H9 (cell line): ENCODE data around the gene BCKDHB. TPM values are rescaled to one million over a fixed set of nuclear protein-coding genes. Genes with fewer than 3 reads are reported as not detected.

Source experiments
- DNase-seq: peaks from one replicate; pipeline ENCODE4 v3.0.0-alpha.2; 2017
- H2AFZ ChIP-seq: one replicate; pipeline ENCODE4 v1.6.1; 2013; ENCODE audit warnings: mild to moderate bottlenecking, low read length, control low read depth, moderate library complexity
- H2AK5ac ChIP-seq: 2 replicates; pipeline ENCODE4 v1.6.1; 2013; ENCODE audit warnings: low read length, control low read depth, mixed read lengths; ENCODE audit not compliant: insufficient read length
- H2BK120ac ChIP-seq: one replicate; pipeline ENCODE4 v1.6.1; 2013; ENCODE audit warnings: low read depth, mild to moderate bottlenecking, low read length, control low read depth, inconsistent platforms; ENCODE audit not compliant: poor library complexity, severe bottlenecking
- H2BK12ac ChIP-seq: 2 replicates; pipeline ENCODE4 v1.6.1; 2013; ENCODE audit warnings: low read length, control low read depth, mixed read lengths, low read depth; ENCODE audit not compliant: insufficient read length
- H2BK15ac ChIP-seq: 2 replicates; pipeline ENCODE4 v1.6.1; 2013; ENCODE audit warnings: low read depth, low read length, control low read depth
- H2BK20ac ChIP-seq: one replicate; pipeline ENCODE4 v1.6.1; 2013; ENCODE audit warnings: low read depth, mild to moderate bottlenecking, low read length, control low read depth, inconsistent platforms; ENCODE audit not compliant: poor library complexity, severe bottlenecking
- H2BK5ac ChIP-seq: 2 replicates; pipeline ENCODE4 v1.6.1; 2013; ENCODE audit warnings: low read length, control low read depth, mixed read lengths; ENCODE audit not compliant: insufficient read length
- H3K14ac ChIP-seq: 2 replicates; pipeline ENCODE4 v1.6.1; 2013; ENCODE audit warnings: low read length, control low read depth; ENCODE audit not compliant: insufficient read depth
- H3K18ac ChIP-seq: 2 replicates; pipeline ENCODE4 v1.6.1; 2013; ENCODE audit warnings: low read depth, mild to moderate bottlenecking, mixed read lengths, low read length, control low read depth; ENCODE audit not compliant: insufficient read length
- H3K23ac ChIP-seq: 2 replicates; pipeline ENCODE4 v1.6.1; 2013; ENCODE audit warnings: low read length, control low read depth, mixed read lengths, low read depth; ENCODE audit not compliant: insufficient read length
- H3K23me2 ChIP-seq: 2 replicates; pipeline ENCODE4 v1.6.1; 2013; ENCODE audit warnings: low read depth, mild to moderate bottlenecking, mixed read lengths, low read length, control low read depth; ENCODE audit not compliant: insufficient read length, poor library complexity, severe bottlenecking
- H3K27ac ChIP-seq: 2 replicates; pipeline ENCODE4 v1.5.1; 2013; ENCODE audit warnings: low read length, control low read depth, mixed read lengths, low read depth; ENCODE audit not compliant: insufficient read length
- H3K27me3 ChIP-seq: 2 replicates; pipeline ENCODE4 v1.6.1; 2013; ENCODE audit warnings: low read length, control low read depth, inconsistent platforms; ENCODE audit not compliant: insufficient read depth
- H3K4ac ChIP-seq: 2 replicates; pipeline ENCODE4 v1.6.1; 2013; ENCODE audit warnings: low read depth, mild to moderate bottlenecking, control low read depth, inconsistent platforms, low read length, moderate library complexity
- H3K4me1 ChIP-seq: 2 replicates; pipeline ENCODE4 v1.6.1; 2013; ENCODE audit warnings: low read length, control low read depth, inconsistent platforms; ENCODE audit not compliant: insufficient read depth
- H3K4me2 ChIP-seq: 2 replicates; pipeline ENCODE4 v1.6.1; 2013; ENCODE audit warnings: low read length, control low read depth, mixed read lengths; ENCODE audit not compliant: insufficient read length, insufficient read depth
- H3K56ac ChIP-seq: 2 replicates; pipeline ENCODE4 v1.6.1; 2013; ENCODE audit warnings: low read depth, mild to moderate bottlenecking, mixed read lengths, low read length, control low read depth; ENCODE audit not compliant: insufficient read length
- H3K79me1 ChIP-seq: 2 replicates; pipeline ENCODE4 v1.6.1; 2013; ENCODE audit warnings: low read depth, mild to moderate bottlenecking, moderate library complexity, low read length, control low read depth, inconsistent platforms; ENCODE audit not compliant: insufficient read depth, poor library complexity, severe bottlenecking
- H3K79me2 ChIP-seq: 2 replicates; pipeline ENCODE4 v1.6.1; 2013; ENCODE audit warnings: low read length, control low read depth, inconsistent platforms; ENCODE audit not compliant: insufficient read depth
- H3K9ac ChIP-seq: 2 replicates; pipeline ENCODE4 v1.6.1; 2013; ENCODE audit warnings: low read length, control low read depth, mixed read lengths; ENCODE audit not compliant: insufficient read length; ENCODE audit errors: extremely low read depth
- H3K9me3 ChIP-seq: one replicate; pipeline ENCODE4 v1.6.1; 2013; ENCODE audit warnings: low read depth, low read length, inconsistent platforms; ENCODE audit not compliant: control insufficient read depth
- H3T11ph ChIP-seq: one replicate; pipeline ENCODE4 v1.6.1; 2013; ENCODE audit warnings: mild to moderate bottlenecking, low read length, control low read depth, inconsistent platforms
- H4K20me1 ChIP-seq: one replicate; pipeline ENCODE4 v1.6.1; 2013; ENCODE audit not compliant: control insufficient read depth, insufficient read length, insufficient read depth
- H4K5ac ChIP-seq: 2 replicates; pipeline ENCODE4 v1.6.1; 2013; ENCODE audit warnings: low read depth, mild to moderate bottlenecking, mixed read lengths, low read length, control low read depth; ENCODE audit not compliant: insufficient read length
- H4K8ac ChIP-seq: replicated peaks from 2 replicates; pipeline ENCODE4 v1.6.1; 2013; ENCODE audit warnings: low read length, control low read depth, mixed read lengths, low read depth; ENCODE audit not compliant: insufficient read length
- H4K91ac ChIP-seq: 2 replicates; pipeline ENCODE4 v1.6.1; 2013; ENCODE audit warnings: low read depth, mild to moderate bottlenecking, moderate library complexity, mixed read lengths, low read length, control low read depth; ENCODE audit not compliant: insufficient read length
- H3K27ac Mint-ChIP-seq, 3 experiments: 2 replicates in 2 of 3; 3 replicates in 1 of 3; pipeline ENCODE4 v1.8.0; 2020 to 2021; ENCODE audit warnings: mixed read lengths in 3 of 3, mild to moderate bottlenecking in 1 of 3, moderate library complexity in 1 of 3
- H3K27me3 Mint-ChIP-seq: 2 replicates; pipeline ENCODE4 v1.8.0; 2021; ENCODE audit warnings: low read depth, mild to moderate bottlenecking, moderate library complexity, mixed read lengths
- H3K36me3 Mint-ChIP-seq, 3 experiments: 2 replicates in 2 of 3; 3 replicates in 1 of 3; pipeline ENCODE4 v1.8.0; 2020 to 2021; ENCODE audit warnings: low read depth in 3 of 3, mixed read lengths in 3 of 3; ENCODE audit not compliant: insufficient read depth in 1 of 3
- H3K4me1 Mint-ChIP-seq, 2 experiments: 2 replicates each; pipeline ENCODE4 v1.8.0; 2020; ENCODE audit warnings: mixed read lengths in 2 of 2
- H3K4me3 Mint-ChIP-seq, 2 experiments: 2 replicates in 1 of 2; 3 replicates in 1 of 2; pipeline ENCODE4 v1.8.0; 2020 to 2021; ENCODE audit warnings: mild to moderate bottlenecking in 2 of 2, mixed read lengths in 2 of 2, moderate library complexity in 1 of 2
- H3K9me3 Mint-ChIP-seq, 2 experiments: 2 replicates in 1 of 2; 3 replicates in 1 of 2; pipeline ENCODE4 v1.8.0; 2020; ENCODE audit warnings: mild to moderate bottlenecking in 2 of 2, mixed read lengths in 2 of 2, moderate library complexity in 1 of 2
- CTCF ChIP-seq: fragments of 200-600 bp; sonication (generic); conservative IDR thresholded peaks from 3 replicates; pipeline ENCODE4 v1.8.0; 2021; ENCODE audit warnings: antibody characterized with exemption, mild to moderate bottlenecking
- WGBS: extraction: QIAGEN DNeasy Blood & Tissue Kit; methylation state at CpG from one replicate; pipeline ENCODE4 v1.1.7; 2013; ENCODE audit warnings: missing lambda C conversion rate, low lambda C conversion rate, mixed read lengths; ENCODE audit not compliant: insufficient read length; ENCODE audit errors: extremely low coverage; 5-methylcytosine and 5-hydroxymethylcytosine counted together
- total RNA-seq: library from RNA; stranded (reverse); gene quantifications from 2 replicates; pipeline ENCODE4 v1.2.1, GENCODE V29; 2021

The BCKDHB gene
- total RNA-seq, 1 experiment from 2014 or later, result 26.6 TPM

DNA sequence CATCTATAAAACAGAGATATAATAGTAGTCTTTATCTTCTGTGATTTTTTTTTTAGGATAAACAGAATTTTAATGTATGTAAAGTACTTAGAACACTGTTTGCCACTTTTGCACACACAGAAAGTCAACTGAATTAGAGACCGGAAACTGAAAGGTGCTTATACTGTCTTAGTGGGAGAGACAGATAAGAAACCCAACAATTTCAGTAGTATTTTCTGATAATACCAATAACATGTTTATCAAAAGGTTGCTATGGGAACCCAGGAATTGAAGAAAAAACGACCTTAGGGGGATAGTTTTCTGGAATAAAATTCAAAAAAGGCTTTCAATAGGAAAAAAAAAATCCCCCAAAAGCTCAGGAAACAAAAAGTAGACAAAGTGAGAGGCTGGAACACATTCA is 138.6 kb downstream of the BCKDHB start:
- Mint-ChIP-seq H3K27ac (no peak overlapping the region), H3K27me3 (no peaks in the 10 kb centered on the region), H3K9me3 (peaks cover 0 to 2% of the 10 kb centered on the region in 2 experiments; a peak in 1 of 5 replicates), H3K4me1 (peaks cover 0 to 4% of the 10 kb centered on the region in 2 experiments; a peak in 2 of 4 replicates), H3K4me3 (no peak overlapping the region), H3K36me3 (peaks cover 0 to 8% (median 3%) of the 10 kb centered on the region in 3 experiments; a peak in 3 of 7 replicates)
- Histone ChIP-seq H3K27ac (no peak overlapping the region), H3K14ac (no peak overlapping the region), H2BK12ac (no peak overlapping the region), H3K23me2 (no peaks in the 10 kb centered on the region), H2AK5ac (no peak overlapping the region), H2BK5ac (no peak overlapping the region), H4K91ac (no peak overlapping the region), H2BK20ac (no peak overlapping the region), H3K79me2 (no peaks in the 10 kb centered on the region), H4K8ac (no peak overlapping the region), H2BK120ac (no peak overlapping the region), H3K4me1 (no peaks in the 10 kb centered on the region; the same call in 1 of the 2 replicates), H3K4ac (no peak overlapping the region), H2AFZ (no peak overlapping the region), H3K27me3 (no peaks in the 10 kb centered on the region), H3K18ac (no peak overlapping the region), H3K56ac (no peak overlapping the region), H4K20me1 (no peaks in the 10 kb centered on the region), H3K79me1 (no peaks in the 10 kb centered on the region), H3T11ph (no peak overlapping the region), H3K9ac (no peak overlapping the region), H3K23ac (no peak overlapping the region), H3K9me3 (no peaks in the 10 kb centered on the region), H2BK15ac (no peak overlapping the region), H3K4me2 (no peak overlapping the region), H4K5ac (no peak overlapping the region)
- no peak for TF ChIP-seq CTCF
- no peak for DNase-seq
- no CpG with 5 or more reads among the region's 2 CpGs for WGBS
